ENCODE results near the gene L3MBTL3.

L3MBTL3 gene

GRCh38 chr6:130027948-130028347 lies 9.6 kb downstream of the L3MBTL3 start:
- DNase-seq (ENCODE audit: low read depth) = no peak

DNA sequence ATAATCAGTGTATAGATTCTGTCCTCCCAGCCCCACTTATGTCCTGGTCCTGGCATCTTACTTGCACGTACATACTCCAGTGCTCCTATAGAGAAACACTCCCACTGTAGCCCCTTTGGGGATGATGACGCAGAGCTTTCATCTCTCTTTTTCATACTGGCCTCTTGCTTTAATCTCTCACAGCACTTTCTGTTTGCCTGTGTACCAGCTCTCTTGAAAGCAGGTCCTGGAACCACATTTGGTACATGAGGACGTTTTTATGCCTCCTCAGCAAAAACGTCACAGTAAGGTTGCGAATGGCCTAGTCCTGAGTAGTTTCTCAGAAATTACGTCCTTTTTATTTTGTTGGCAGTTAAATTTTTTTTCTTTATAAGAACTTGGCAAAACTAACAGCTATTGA lies 10.8 kb downstream of the L3MBTL3 start:
- no peak for DNase-seq (ENCODE audit: low read depth)

GRCh38 chr6:130032758-130033340 lies 14.5 kb downstream of the L3MBTL3 start:
- no peak for DNase-seq (ENCODE audit: low read depth)

DNA sequence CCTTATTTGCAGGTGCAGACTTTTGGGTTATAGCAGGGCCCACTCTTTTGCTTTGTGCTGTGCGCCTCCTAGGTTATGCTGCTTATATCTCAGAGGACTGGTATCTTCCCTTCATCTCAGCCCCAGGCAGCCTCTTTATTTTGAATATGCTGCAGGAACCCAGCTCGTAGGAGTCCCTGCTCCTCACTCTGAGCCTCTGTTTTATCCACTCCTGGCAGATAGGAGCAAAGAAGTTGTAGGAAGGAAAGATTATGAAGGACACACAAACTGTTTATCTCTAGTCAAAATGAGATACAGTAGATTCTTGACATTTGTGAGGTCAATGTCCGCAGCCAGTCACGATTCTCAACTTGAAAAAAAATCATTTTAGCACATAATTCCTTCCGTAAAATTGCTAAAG lies 15.6 kb downstream of the L3MBTL3 start:
- no peak for DNase-seq (ENCODE audit: low read depth)

- peak; percentile 75 for DNase-seq (ENCODE audit: low read depth)
These were observed 16.2 kb downstream of the L3MBTL3 start for GRCh38 chr6:130034378-130035146.

DNA sequence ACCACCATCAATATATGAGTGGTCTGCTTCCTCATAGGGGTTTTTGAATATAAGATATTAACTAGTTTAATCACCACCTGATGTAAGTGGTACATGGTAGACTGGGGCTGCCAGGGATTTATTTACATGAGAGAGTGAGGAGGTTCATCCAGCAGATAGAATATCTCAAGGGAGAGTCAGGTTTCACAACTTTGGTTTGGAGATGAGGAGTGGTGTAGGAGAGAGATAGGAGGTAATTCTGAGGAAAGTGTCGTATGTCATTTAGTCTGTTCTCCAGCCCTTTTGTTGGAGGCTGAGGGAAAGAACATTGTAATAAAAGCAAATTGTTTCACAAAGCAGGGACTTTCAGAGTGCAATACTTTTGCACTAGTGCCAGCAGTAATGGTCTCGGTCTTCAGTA lies 16.8 kb downstream of the L3MBTL3 start:
- peak; percentile 48 for DNase-seq (ENCODE audit: low read depth)

- no peak for DNase-seq (ENCODE audit: low read depth)
These were observed 18.9 kb downstream of the L3MBTL3 start for GRCh38 chr6:130037207-130037811.

DNA sequence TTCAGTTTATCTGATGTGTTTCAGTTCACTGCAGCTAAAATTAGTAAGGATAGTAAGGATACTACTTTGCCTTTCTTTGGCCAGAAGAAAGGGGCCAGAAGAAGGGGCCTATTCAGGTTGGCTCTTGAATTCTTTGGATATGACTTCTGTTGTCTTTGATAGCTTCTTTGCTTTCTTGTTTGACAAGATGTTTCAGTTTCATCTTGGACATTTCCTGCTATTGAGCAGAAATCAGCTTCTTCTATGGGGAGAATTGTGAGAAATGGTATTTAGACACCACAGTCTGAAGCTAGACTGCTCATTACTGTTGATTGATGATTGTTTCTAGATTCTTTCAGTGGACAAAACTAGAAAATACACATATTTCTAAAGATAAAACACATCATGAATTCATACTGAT lies 23.2 kb downstream of the L3MBTL3 start:
- no peak for DNase-seq (ENCODE audit: low read depth)

DNA sequence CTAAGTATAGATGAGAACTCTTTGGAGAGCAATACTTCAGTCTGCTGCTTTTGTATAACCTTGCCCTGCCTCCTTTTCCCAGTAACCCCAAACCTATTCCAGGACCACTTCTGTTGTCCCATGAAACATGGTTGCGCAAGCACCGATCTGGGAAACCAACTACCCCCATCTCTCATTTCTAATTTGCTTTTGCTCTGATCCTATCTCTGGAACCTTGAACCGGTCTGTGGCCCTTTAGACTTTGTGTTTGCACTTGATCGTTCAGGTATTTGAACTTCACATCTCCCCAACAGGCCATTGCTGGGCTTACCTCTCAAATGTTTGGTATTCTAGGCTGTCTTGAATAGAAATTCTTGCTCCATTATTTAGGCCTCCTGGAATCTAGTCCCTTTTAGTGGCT lies 25.0 kb downstream of the L3MBTL3 start:
- no peak for DNase-seq (ENCODE audit: low read depth)

DNA sequence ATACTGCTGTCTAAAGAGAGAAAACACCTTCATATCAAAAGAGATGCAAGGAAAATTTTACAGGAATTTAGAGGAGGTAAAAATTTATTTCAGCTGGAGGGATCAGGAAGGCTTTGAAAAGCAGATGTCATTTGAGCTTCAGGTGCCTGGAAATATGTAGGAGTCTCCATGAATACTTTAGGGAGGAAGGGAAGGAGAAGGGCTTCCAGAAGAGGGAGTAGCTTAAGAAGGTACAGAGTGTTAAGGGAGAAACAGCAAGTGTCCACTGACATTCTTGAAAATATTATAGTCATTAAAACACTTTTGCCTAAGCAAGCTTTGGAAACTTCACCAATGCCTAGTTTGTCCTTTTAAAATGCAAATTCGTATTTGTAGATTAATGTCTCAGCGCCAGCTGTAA lies 27.2 kb downstream of the L3MBTL3 start:
- no peak for DNase-seq (ENCODE audit: low read depth)

- DNase-seq (ENCODE audit: low read depth) = peak; percentile 83
These were observed 28.3 kb downstream of the L3MBTL3 start for GRCh38 chr6:130046671-130047070.

GRCh38 chr6:130047088-130047995 lies 29.0 kb downstream of the L3MBTL3 start:
- no peak for DNase-seq (ENCODE audit: low read depth)

DNA sequence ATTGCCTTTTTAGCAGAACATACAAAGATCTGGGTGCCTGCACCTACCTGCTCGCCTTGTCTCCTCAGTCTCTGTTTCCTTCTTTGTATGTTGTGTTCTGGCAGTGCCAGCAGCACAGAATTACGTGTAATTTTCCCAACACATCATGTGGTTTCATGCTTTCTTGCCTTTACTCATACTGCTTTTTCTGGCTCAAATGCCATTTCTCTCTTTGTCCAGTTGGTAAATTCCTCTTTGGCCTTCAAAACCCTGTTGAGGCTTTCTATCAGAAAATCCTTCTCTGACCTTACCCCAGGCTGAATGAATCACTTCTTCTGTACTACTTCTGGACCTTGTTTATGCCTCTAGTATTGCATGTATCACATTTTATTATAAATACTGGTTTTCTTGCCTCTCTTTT lies 31.8 kb downstream of the L3MBTL3 start:
- DNase-seq (ENCODE audit: low read depth) = peak; percentile 86

- DNase-seq (ENCODE audit: low read depth) = no peak
These were observed 36.3 kb downstream of the L3MBTL3 start for GRCh38 chr6:130054725-130055124.

GRCh38 chr6:130055271-130055670 lies 36.9 kb downstream of the L3MBTL3 start:
- DNase-seq (ENCODE audit: low read depth) = no peak

GRCh38 chr6:130057495-130057894 lies 39.1 kb downstream of the L3MBTL3 start:
- DNase-seq (ENCODE audit: low read depth) = no peak

DNA sequence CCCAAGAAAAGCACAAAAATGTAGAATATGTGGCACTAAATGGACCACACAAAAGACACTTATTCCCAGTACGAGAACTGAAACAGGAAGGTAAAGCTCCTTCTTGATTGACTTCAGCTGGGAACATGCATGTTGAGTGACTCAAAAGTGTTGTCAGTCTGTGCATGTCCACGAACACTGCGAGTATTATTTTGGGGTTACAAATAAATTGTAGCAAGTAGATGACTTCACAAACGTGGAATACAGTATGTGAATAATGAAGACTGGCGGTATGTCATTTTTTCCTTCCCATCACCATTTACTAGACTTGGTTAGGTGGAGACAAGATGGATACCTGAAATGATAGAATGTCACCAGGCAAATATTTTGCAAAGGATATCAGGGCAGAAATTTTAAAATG lies 45.4 kb downstream of the L3MBTL3 start:
- DNase-seq (ENCODE audit: low read depth) = no peak

DNA sequence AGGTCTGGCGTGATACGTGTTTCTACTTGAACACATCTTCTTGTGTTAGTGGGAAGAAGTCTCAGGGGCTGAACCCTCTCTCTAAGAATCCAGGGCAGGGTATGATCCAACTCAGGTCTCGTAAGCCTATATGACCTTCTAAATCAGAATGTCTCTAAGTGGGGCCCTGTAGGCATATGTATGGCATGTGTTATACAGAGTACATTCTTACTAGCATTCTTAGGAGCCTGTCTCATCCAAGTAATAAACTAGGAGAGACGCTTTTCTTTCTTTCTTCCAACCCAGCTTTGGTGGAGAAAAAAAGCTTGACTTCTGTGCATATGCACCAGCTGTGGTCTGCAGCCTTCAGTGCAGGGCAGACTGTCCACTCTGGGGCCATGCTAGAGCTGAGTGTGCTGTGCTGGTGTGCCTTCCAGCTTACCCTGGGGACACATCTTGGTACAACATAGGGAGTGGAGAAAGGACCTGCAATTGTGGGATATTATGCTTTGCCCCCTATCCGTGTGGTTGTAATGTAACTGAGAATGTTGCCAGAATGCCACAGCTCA lies 47.3 kb downstream of the L3MBTL3 start:
- no peak for DNase-seq (ENCODE audit: low read depth)

DNA sequence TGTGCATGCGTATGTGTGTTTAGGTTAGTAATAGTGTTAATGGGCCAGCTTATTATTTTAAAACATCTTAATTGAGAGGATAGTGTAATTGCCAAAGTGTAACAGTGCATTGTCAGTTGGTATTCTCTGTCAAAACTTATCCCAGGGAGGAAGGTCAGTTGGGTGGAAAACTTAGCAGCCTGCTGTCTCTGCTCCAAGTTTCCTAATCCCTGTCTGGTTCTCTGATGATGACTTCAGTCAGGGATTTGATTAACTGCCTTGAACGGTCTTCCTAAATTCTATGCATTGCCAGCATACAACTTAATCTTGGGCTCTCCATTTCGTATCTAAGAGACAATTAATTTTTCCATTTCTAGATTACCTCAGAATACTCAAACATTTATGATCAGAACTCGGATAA lies 51.1 kb downstream of the L3MBTL3 start:
- peak; percentile 28 for DNase-seq (ENCODE audit: low read depth)

DNA sequence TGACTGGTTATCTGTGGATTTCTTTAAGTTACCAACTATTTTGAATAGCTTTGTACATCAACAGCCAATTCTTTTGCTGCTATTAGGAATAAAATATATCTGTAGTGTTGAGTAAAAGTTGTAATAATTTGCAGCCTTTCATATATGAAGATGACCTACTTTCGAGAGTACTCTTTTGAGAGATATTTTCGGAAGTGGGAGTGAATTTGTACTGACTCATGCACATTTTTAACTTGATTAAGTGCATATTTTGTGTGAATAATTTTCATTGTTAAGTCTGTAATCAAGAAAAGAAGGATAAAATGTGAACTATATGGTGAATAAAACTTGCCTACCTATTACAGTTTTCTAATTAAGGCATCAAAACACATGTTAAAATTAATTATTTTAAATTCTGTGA lies 51.9 kb downstream of the L3MBTL3 start:
- no peak for DNase-seq (ENCODE audit: low read depth)

DNA sequence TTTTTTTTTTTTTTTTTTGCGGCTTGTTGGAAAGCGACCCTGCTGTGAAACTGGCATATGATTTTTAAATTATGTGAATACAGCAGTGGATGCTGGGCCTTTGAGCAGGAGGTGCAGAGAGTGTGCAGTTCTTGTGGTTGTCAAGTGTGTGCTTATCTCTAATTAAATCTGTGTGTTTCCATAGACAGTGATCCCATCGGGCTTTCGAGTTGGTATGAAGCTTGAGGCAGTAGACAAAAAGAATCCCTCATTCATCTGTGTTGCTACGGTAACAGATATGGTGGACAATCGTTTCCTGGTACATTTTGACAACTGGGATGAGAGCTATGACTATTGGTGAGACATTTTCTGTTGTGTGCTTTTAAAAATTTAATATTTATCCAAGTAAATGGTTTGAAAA lies 52.4 kb downstream of the L3MBTL3 start:
- DNase-seq (ENCODE audit: low read depth) = no peak

GRCh38 chr6:130075879-130076460 lies 57.6 kb downstream of the L3MBTL3 start:
- DNase-seq (ENCODE audit: low read depth) = no peak
